HPDE6-E6E7 (cell line): Measurements from ENCODE around the gene SORBS2.
A peak's percentile ranks its signal among the peaks of the same experiment; 100 is the strongest.

Experiments
- DNase-seq: peaks from one replicate; pipeline ENCODE4 v3.0.0; 2011; ENCODE audit warnings: missing footprints; ENCODE audit errors: extremely low spot score

Gene SORBS2

DNA sequence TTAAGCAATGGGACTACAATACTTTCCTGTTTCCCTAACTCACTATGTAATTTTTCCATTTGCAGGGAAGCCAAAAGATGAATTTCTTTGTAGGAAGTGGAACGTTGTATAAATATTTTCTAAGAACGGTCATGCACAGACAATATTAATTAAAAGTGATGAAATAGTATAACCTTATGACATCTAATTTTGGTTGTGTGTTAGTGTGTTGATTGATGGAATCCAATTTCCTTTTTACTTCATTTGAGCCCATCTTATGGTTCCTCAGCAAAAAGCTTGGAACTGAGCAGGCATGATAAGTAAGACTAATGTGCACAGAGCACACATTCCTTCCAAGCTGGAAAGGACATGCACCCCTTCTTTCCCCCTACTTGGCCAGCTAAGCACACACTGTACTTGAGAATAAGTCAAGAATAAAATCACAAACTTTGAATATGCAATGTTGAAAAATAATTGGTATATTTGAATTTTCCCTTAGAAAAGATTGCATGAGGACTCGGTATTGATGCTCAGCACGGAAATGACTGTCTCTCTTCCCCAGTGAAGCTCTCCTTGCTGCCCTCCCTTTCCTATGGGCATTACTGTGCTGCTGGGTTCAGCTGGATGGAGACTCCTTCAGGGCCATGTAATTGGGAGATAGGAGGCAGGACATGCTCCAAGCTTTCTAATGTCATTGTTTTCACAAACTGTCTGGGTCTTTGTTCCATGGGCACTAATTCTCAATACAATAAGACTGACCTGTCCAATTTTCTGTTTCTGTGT is 257.4 kb downstream of the SORBS2 start:
- DNase-seq, result no peak

- DNase-seq, result peak; percentile 32
Measured at GRCh38 chr4:185552254-185552653, 259.7 kb downstream of the SORBS2 start.

DNA sequence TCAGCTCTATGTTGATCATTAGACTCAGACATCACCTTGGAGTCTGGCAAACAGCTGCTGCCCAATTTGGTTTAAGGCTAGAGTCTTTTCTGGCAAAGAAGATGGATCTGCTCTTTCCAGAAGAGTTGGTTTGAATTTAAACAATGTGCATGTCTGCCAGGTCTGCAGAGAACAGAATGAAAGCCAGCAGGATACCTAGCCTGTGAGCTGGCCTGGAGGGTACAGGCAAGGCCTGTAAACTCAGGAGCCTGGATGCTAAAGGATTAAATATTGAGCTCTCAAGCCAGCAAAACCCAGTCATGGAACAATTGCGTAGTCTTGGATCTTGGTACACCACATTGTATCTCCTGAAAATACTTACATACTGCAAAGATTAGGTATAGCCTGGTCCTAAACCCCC is 261.1 kb downstream of the SORBS2 start:
- no peak for DNase-seq

DNA sequence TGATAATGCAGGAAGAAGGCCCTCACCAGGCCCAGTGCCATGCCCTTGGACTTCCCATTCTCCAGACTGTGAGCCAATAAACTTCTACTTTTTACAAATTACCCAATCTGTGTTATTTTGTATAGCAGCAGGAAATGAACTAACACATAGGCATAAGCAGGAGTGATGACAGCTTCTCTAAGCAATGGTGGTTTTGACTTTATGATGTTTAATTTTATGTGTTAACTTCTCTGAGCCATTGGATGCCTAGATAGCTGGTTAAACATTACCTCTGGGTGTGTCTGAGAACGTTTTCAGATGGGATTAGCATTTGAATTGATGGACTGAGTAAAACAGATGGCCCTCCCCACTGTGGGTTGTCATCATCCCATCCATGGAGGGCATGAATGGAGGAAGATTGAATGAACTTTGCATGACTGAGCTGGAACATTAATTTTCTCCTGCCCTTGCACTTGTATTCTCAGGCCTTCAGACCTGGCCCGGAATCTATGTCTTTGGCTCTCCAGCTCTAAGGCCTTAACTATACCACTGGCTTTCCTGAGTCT is 262.8 kb downstream of the SORBS2 start:
- DNase-seq, result no peak

DNA sequence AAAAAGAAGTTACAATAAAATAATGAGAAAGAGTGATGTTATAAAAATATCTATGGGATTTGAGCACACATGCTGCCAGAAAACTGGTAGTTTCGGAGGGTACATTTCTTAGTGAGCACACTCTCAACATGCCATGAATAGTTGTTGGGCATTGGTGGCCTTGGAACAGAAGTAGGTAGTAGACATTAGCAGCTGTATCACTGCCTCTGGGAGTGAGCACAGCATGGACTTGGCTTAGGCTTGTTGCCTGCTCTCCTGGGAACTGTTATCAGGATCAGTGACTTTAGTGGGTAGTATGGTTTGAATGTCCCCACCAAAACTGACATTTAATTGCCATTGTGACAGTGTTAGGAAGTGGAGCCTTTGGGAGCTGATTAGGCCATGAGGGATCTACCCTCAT is 263.4 kb downstream of the SORBS2 start:
- no peak for DNase-seq

- DNase-seq, result no peak
Measured at GRCh38 chr4:185546335-185546734, 265.7 kb downstream of the SORBS2 start.

DNA sequence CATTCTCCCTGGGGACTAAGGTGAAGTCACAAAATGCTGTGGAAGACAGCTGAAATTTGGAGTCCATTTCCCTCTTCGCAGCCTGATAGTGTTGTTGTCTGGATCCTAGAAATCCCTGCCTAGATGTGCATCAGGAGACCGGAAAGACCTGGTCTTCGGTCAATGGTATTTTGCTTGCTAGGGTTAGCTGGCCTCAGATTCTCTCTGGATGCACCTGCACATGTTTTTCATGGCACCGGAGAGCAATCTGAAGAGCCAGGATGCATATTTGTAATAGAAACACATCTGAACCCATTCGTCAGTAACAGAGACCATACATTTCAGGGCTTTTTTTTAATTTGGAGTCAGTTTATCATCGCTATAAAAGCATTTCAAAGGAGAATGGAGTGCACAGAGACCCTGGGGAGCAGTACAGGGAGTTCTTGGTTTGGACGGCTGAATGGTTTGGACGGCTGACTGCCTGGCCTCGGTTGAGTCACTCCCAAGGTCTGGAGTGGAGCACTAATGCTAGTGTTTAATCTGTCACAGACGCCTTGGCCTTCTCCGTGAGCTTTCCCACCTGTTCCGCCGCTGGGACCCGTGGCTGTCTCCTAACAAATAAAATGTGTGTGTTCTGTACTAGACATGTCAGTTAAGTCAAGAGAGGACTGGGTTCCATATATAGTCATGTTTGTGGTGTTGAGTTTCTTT is 269.2 kb downstream of the SORBS2 start:
- no peak for DNase-seq

DNA sequence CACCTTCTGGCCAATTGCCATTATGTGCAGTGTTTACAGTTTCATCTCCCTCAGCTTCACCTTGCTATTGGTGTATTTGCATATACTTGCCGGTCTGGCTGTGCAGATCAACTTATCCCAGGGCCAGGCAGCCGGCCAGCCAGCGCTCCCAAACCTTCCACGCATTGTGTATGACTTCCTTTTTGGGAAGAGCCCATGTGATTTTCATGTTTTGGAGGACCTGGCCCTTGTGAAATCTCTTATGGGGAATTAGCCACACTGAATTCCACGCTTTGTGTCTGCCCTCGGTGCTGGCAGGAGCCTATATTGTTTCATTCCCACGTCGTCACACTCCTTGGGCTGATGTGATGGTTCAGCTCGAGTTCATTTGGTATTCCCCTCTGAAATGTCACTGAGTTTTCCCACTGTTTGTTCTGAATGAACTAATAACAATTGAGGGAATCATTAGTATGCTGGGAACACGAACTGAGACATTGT is 270.7 kb downstream of the SORBS2 start:
- DNase-seq, result no peak

DNA sequence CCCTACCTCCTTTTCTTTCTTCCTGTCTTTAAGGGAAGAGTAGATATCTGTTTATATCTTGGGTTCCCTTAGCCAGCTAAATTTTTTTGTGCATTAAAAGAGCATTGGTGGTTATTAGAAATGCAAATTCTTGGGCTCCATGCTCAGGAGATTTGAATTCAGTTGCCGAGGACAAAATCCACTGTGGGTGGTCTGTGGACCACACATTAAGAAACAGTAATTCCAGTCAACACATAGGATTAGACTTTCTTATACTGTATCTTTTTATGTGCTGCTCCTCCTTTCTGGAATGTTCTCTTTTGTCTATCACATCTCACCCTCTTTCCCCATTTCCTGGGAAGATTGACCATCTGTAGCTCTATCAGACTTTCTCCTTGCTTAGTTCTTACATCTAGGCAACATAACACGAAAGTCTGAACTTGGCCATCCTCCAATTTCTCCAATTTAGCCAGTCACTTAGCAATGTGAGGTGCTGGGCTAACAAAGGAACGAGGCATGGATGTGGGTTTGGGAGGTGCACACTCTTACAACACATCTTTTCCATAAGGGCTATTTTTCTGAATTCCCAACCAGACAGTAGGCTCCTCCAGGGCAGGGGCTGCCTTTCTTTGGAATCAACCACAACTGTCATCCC is 271.4 kb downstream of the SORBS2 start:
- no peak for DNase-seq

GRCh38 chr4:185540040-185540439 is 272.0 kb downstream of the SORBS2 start:
- DNase-seq, result no peak

GRCh38 chr4:185538806-185539205 is 273.2 kb downstream of the SORBS2 start:
- DNase-seq, result no peak

GRCh38 chr4:185536411-185536709 is 275.6 kb downstream of the SORBS2 start:
- no peak for DNase-seq

- no peak for DNase-seq
Measured at GRCh38 chr4:185535612-185536410, 276.2 kb downstream of the SORBS2 start.
